MCF 10A (cell line): ENCODE measurements around the gene MAN1C1. TPM values are rescaled to one million over a fixed set of nuclear protein-coding genes. Genes with fewer than 3 reads are reported as not detected.

ENCODE experiments used
- BruUV-seq: library from RNA; stranded (reverse); fragments of 400-500 nt; replicated peaks from 2 replicates; lab custom pipeline; 2021; lab: Mats Ljungman, UMichigan
- CTCF ChIA-PET: fragments of 300-600 bp; sonication (Branson Sonifier 250); formaldehyde crosslinking; extraction: SDS; loops from one replicate; lab custom pipeline; 2021; ENCODE audit warnings: antibody characterized with exemption, inconsistent platforms; lab: Yijun Ruan, JAX
- POLR2A ChIA-PET: fragments of 300-600, 350-650 bp; sonication (Branson Sonifier 250); formaldehyde crosslinking; extraction: SDS; loops from one replicate; lab custom pipeline; 2020; ENCODE audit warnings: antibody characterized with exemption, inconsistent platforms; lab: Yijun Ruan, JAX
- DNase-seq: peaks from one replicate; pipeline ENCODE4 v3.0.0-alpha.2; 2018; ENCODE audit not compliant: unreplicated experiment
- H3K27ac Mint-ChIP-seq: one replicate; pipeline ENCODE4 v1.8.0; 2022; ENCODE audit warnings: mild to moderate bottlenecking, low read depth, mixed read lengths; ENCODE audit not compliant: unreplicated experiment
- H3K27me3 Mint-ChIP-seq: one replicate; pipeline ENCODE4 v1.8.0; 2022; ENCODE audit warnings: mixed read lengths; ENCODE audit not compliant: insufficient read depth, unreplicated experiment
- H3K36me3 Mint-ChIP-seq: one replicate; pipeline ENCODE4 v1.8.0; 2022; ENCODE audit warnings: mild to moderate bottlenecking, moderate library complexity, mixed read lengths; ENCODE audit not compliant: insufficient read depth, unreplicated experiment
- H3K4me1 Mint-ChIP-seq: one replicate; pipeline ENCODE4 v1.8.0; 2022; ENCODE audit warnings: mixed read lengths; ENCODE audit not compliant: insufficient read depth, unreplicated experiment
- H3K4me3 Mint-ChIP-seq: one replicate; pipeline ENCODE4 v1.8.0; 2022; ENCODE audit warnings: mild to moderate bottlenecking, moderate library complexity, mixed read lengths; ENCODE audit not compliant: unreplicated experiment
- H3K9me3 Mint-ChIP-seq: one replicate; pipeline ENCODE4 v1.8.0; 2022; ENCODE audit warnings: mixed read lengths; ENCODE audit not compliant: unreplicated experiment
- CTCF ChIP-seq: fragments of 200-600 bp; IDR thresholded peaks from one replicate; pipeline ENCODE4 v1.8.0; 2022; ENCODE audit warnings: antibody characterized with exemption, mild to moderate bottlenecking; ENCODE audit not compliant: unreplicated experiment
- intact Hi-C: fragments of 100-400 bp; cut with micrococcal nuclease; formaldehyde crosslinking; loops from 2 replicates; pipeline ENCODE4 v1.14.1; 2022
- total RNA-seq: library from RNA; stranded (reverse); gene quantifications from 2 replicates; pipeline ENCODE4 v1.2.3, GENCODE V29; 2022

MAN1C1 gene
- total RNA-seq, 1 experiment from 2014 or later, result not detected

DNA sequence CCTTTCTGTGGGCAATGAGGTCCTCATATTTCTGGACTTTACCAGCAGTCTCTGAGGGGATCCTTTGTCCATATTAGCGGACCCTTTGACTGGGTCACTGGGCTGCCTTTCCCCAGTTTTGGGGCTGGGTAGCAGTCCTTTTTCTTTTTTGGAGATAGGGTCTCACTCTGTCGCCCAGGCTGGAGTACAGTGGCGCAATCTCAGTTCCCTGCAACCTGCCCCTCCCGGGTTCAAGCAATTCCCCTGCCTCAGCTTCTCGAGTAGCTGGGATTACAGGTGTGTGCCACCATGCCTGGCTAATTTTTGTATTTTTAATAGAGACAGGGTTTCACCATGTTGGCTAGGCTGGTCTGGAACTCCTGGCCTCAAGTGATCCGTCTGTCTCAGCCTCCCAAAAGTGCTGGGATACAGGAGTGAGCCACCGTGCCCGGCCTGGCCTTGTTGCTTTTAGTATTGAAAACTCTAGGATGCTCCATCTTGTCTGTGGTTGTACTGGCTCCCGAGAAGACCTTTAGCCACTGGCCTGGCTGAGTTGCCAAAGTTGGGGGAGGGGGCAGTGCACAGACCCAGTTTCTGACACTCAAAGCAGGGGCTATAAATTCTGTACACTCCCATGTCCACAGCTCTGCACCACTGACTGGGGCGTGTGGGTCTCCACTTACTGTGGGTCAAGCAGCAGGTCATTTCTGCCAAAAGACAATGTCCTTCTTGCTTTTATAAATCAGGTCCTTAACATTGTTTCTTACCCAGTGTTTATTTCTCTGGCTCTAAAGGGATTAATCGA, 33.1 kb downstream of the MAN1C1 start:
- no peak overlapping the region for H3K27ac Mint-ChIP-seq
- intact Hi-C loops, result no loop called here
- POLR2A ChIA-PET, result no interaction called here
- no peak for DNase-seq
- CTCF ChIA-PET, result interaction anchor here (0.7 kb wide), 1 partner anchor 718 kb away, joined by 3 read pairs; no protein-coding TSS in a partner anchor
- H3K4me3 Mint-ChIP-seq, result no peak overlapping the region
- no peaks in the 10 kb centered on the region for H3K36me3 Mint-ChIP-seq
- H3K9me3 Mint-ChIP-seq, result no peaks in the 10 kb centered on the region
- H3K27me3 Mint-ChIP-seq, result peaks cover 51% of the 10 kb centered on the region
- no peaks in the 10 kb centered on the region for H3K4me1 Mint-ChIP-seq
- no TSS peak for BruUV-seq
- no peak for TF ChIP-seq CTCF

GRCh38 chr1:25650289-25650576, 33.6 kb downstream of the MAN1C1 start:
- H3K9me3 Mint-ChIP-seq, result no peaks in the 10 kb centered on the region
- TF ChIP-seq CTCF, result no peak

DNA sequence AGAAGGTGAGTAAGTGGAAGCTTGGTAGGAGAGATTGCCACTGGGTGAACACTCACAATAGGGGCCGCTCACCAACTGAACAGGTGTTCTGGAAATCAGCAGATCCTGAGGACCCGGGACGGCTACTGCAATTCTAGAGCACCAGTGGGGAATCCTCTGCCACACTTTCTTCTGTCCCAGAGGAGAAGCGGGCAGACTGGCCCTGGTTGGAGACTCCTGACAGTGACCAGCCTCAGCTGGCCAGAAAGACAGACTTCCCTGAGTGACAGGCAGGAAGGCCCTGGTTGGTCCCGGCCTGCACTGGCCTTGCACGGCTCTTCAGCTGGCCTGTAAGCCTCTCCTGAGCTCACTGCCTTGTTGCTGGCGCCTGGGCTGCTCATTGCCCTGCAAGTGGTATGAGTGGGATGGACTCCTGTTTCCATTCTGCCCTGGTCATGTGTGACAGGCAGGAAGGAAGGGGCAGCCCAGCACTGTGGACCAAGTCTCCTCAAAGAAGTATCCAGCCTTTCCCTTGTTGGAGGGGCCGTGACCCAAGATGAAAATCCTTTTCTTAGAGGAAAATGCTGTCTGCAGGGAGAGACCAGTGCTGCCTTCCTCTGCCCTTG, 34.5 kb downstream of the MAN1C1 start:
- ChIA-PET CTCF (no interaction called here), POLR2A (interaction anchor here (0.6 kb wide), 1 partner anchor 727 kb away, joined by 3 read pairs; no protein-coding TSS in a partner anchor)
- Mint-ChIP-seq H3K36me3 (no peaks in the 10 kb centered on the region), H3K27me3 (peaks cover 38% of the 10 kb centered on the region), H3K9me3 (no peaks in the 10 kb centered on the region), H3K27ac (no peak overlapping the region), H3K4me1 (no peaks in the 10 kb centered on the region), H3K4me3 (no peak overlapping the region)
- DNase-seq, result no peak
- no peak for TF ChIP-seq CTCF
- intact Hi-C loops, result no loop called here
- no TSS peak for BruUV-seq

More at GRCh38 chr1:25650289-25650576, 33.6 kb downstream of the MAN1C1 start:
- Mint-ChIP-seq H3K27ac (no peak overlapping the region), H3K4me3 (no peak overlapping the region), H3K27me3 (peaks cover 46% of the 10 kb centered on the region), H3K36me3 (no peaks in the 10 kb centered on the region), H3K4me1 (no peaks in the 10 kb centered on the region)
- CTCF ChIA-PET, result interaction anchor here (0.7 kb wide), 1 partner anchor 719 kb away, joined by 3 read pairs; no protein-coding TSS in a partner anchor
- intact Hi-C loops, result no loop called here
- POLR2A ChIA-PET, result no interaction called here
- BruUV-seq, result no TSS peak
- DNase-seq, result no peak
